Middle frontal gyrus (tissue), 1 donor: ENCODE results near the gene TEDC1.

Experiments
- DNase-seq: peaks from one replicate; pipeline ENCODE4 v3.0.0-alpha.2; 2015; ENCODE audit warnings: low spot score; ENCODE audit errors: extremely low spot score

The TEDC1 gene

DNA sequence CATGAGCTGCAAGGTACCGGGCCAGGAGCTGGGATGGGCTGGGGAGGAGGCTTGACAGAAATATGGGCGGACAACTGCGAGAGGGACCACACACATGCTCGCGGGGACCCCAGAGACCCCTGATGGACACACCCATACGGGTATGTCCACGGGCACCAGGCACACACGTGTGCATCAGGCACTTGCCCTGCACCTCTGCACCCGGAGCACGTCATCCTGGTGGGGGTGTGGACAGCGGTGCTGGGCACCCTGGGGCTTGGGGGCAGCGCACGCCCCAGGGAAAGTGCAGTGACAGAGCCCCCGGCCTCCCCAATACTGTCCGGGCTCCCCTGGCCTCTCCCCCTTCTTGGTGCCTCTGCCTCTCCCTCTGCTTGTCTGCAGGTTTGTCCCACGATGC lies 6.1 kb upstream of the TEDC1 start:
- no peak for DNase-seq

- DNase-seq, result no peak
These were observed 5.3 kb upstream of the TEDC1 start for GRCh38 chr14:105485739-105486162.

GRCh38 chr14:105486163-105486973 lies 4.7 kb upstream of the TEDC1 start, which contains the start of gene CRIP1:
Gene CRIP1 (plus strand): TSS chr14:105486886. CDS start chr14:105487260, 374 bp downstream.
- no peak for DNase-seq

- DNase-seq, result no peak
These were observed 4.0 kb upstream of the TEDC1 start for GRCh38 chr14:105486974-105487448.

- no peak for DNase-seq
These were observed 3.5 kb upstream of the TEDC1 start for GRCh38 chr14:105487449-105487985.

DNA sequence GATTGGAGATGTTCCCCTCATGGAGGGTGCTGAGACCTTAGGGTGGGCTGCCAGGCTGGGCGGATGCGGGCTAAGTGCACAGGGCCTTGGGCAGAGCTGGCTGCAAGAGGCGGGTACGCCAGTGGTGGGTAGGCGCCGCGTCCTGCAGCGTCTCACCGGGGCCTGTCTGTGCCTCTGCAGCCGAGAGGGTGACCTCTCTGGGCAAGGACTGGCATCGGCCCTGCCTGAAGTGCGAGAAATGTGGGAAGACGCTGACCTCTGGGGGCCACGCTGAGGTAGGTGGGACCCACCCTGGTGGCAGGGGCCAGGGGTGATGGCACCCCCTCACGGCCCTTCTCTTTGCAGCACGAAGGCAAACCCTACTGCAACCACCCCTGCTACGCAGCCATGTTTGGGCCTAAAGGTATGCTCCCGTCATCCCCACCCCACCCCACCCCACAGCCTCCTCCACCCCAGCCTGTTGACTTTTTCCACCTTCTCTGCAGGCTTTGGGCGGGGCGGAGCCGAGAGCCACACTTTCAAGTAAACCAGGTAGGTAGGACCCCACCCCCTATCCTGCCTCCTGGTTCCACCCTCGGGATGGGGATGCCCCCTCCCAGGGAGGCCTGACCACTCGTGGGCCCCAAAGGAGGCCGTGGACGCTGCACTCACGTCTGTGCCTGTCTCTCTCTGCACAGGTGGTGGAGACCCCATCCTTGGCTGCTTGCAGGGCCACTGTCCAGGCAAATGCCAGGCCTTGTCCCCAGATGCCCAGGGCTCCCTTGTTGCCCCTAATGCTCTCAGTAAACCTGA lies 2.9 kb upstream of the TEDC1 start:
- no peak for DNase-seq

GRCh38 chr14:105488781-105489541 lies 2.1 kb upstream of the TEDC1 start:
- no peak for DNase-seq

- peak; percentile 64 for DNase-seq
These were observed 1.3 kb upstream of the TEDC1 start for GRCh38 chr14:105489542-105490266.

DNA sequence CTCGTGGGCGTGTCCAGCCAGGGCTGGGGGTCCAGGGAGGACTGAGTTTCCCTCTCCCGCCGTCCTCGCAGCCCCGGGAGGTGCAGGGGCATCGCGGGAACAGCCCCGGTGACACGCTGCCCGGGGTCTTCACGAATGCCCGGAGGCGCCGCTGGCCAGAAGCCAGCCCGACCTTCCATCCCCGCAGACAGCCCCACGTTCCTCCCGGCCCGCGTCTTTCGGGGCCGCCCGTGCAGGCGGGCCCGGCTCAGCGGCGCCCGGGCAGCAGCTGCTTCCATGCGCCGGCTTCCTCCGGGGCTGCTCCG lies 827 bp upstream of the TEDC1 start:
- DNase-seq, result no peak

- no peak for DNase-seq
These were observed 424 bp downstream of the TEDC1 start for GRCh38 chr14:105491366-105491973.

GRCh38 chr14:105492031-105492970 lies 1.3 kb downstream of the TEDC1 start:
- no peak for DNase-seq

GRCh38 chr14:105492971-105493871 lies 2.2 kb downstream of the TEDC1 start:
- no peak for DNase-seq

GRCh38 chr14:105493921-105494605 lies 3.0 kb downstream of the TEDC1 start:
- DNase-seq, result no peak

GRCh38 chr14:105494606-105494929 lies 3.5 kb downstream of the TEDC1 start:
- DNase-seq, result no peak

GRCh38 chr14:105495101-105495989 lies 4.3 kb downstream of the TEDC1 start:
- DNase-seq, result no peak

- DNase-seq, result no peak
These were observed 5.2 kb downstream of the TEDC1 start for GRCh38 chr14:105495990-105496830.
